Measurements from ENCODE around the gene PLCB1.

The PLCB1 gene

DNA sequence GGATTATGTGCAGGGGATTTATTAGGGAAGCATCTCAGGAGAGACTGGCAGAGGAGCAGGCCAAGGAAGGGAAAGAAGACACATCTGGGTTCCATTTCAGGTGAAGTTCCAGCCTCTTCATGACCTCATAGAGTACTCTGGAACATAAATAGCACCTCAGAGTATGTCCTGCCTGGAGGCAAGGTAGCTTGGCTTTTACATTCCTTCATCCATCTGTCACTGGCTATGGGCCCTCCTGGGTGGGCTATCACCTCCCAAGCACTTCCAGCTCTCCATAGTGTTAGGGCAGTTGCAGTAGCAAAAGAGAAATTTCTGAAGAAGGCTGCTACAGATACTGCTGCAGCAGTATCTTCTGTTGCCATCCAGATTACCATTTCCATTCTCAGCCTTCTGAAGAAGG, 116.0 kb downstream of the PLCB1 start:
- no peak for FAIRE-seq

DNA sequence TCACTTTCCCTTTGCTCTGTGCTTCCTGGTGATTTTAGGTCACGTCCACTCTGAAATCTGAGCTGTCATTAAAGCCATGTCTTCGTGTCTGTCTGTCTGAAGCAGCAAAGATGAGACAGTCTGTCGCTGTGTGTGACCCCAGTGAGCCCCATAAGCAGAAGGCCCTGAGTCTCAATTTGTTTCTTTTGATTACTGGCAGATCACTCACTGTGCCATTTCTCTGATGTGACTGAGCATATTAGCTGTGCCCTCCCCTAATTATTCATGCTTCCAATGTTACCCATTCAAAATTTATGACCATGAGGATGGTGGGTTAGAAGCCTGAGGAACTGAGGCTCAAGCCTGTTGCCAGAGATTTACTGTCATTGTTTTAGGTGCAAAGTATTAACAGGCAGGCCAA, 117.6 kb downstream of the PLCB1 start:
- FAIRE-seq, result no peak

DNA sequence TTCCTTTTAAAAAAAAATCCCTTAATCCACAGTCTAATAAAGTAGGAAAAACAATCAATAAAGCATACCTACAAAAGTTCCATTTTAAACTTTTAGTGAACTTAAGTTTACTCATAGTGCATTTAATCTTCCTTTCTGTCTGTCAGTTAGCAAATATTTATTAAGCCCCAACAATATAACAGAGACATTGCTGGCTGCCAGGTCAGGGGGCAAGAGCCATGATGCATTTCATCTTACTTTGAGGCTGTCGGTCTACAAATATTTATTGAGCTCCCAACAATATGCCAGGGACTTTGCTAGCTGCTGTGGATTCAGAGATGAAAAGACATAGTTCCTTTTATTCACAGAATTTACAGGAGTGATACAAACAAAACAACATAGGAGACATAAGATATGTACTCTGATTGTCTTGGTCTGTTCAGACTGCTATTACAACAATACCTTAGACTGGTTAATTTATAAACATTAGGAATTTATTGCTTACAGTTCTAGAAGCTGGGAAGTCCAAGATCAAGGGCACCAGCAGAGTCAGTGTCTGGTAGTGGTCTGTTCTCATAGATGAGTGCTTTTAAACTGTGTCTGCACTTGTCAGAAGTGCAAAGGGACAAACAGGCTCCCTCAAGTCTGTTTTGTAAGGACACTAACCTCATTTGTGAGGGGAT, 118.6 kb downstream of the PLCB1 start:
- FAIRE-seq, result no peak

DNA sequence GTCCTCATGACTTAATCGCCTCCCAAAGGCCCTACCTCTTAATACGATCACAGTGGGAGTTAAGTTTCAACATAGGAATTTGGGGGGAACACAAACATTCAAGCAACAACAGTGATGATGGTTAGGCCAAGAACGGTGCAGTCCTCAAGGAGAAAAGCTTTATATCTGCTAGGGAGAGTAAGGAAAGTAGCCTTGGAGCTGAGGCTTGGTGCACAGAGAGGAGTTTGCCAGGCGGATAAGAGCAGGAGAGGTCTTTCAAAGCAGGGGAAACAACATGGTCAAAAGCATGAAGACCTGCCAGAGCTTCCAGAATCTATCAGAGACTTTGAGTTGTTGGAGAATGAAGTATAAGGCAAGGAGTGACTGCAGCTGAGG, 119.1 kb downstream of the PLCB1 start:
- FAIRE-seq, result no peak

DNA sequence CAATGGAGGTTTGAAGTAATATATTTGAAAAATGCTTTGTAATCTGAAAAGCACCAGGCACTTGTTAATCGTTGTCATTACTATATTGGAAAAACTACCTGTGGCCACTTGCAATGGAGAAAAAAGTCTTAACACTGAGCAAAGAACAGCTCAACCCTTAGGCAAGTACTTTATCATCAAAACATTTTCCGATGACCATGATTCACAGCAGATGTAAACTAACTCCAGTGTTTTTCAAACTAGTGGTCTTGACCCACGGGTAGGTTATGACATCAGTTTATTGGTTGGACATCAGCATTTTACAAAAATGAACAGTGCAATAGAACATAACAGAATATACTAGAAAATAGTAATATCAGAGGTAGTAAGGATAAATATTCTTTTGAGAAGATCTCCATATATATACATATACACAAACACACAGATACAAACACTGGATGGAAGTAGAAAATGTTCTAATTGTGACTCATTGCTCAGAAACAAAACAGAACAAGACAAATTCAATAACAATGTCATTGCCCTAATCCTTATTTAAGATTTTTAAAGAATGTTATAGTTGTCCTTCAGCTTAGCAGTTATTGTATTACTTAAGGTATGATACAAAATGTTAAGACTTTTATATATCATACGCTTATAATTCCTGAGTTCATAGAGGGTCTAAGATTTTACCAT, 123.0 kb downstream of the PLCB1 start:
- no peak for FAIRE-seq

DNA sequence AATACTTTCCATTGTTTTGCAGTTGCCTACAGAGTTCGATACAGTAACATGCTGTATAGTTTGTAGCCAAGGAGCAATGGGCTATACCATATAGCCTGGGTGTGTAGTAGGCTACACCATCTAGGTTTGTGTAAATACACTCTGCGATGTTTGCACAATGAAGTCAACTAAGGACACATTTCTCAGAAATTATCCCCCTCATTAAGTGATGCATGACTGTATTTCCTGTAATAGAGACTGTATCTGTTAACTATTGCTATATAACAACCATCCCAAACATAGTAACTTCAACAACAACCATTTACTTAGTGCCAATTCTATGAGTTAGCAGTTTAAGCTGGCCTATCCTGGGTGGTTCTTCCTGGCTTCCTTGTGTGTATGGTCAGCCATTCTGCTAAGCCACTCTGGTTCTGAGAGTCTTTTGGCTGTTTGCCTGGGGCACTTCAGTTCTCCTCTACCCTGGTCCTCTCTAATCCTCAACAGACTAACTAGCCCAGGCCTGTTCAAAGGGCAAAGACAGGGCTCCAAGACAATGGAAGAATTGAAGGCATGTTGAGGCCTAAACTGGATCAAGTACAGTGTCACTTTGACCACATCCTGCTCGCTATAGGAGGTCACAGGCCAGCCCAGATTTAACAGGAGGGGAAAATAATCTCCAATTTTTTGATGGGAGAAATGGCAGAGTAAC, 124.0 kb downstream of the PLCB1 start:
- FAIRE-seq, result no peak

DNA sequence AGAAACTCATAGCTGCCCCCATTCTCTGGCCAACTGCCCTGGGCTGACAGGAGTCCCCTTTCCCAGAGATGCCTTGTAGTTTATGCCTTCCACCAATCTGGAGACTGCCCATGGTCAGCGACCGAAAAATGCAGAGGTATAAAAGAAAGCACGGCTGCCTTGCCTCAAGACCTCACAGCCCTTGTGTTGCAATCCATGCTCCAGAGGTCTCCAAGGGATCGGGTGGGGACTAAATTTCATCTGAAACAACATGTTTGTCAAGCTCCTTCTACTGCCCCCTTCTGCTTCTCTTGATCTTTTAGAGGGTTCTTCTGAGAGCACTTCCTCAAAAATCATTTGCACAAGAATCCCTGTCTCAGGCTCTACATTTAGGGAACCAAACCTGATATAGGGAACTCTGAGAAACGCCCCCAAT, 128.8 kb downstream of the PLCB1 start:
- no peak for FAIRE-seq

DNA sequence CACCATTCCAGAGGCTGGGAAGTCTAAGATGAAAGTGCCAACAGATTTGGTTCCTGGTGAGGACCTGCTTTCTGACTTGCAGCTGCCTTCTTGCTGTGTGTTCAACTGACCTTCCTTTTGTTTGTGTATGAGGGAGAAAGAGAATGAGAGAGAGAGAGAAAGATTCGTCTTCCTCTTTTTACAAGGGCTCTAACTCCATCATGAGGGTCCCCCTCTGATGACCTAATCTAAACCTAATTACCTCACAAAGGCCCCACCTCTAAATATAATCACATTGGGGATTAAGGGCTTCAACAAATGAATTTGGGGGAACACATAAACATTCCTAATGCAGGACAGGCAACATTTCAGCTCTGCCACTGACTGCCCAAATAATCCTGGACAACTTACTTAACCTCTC, 130.7 kb downstream of the PLCB1 start:
- no peak for FAIRE-seq

DNA sequence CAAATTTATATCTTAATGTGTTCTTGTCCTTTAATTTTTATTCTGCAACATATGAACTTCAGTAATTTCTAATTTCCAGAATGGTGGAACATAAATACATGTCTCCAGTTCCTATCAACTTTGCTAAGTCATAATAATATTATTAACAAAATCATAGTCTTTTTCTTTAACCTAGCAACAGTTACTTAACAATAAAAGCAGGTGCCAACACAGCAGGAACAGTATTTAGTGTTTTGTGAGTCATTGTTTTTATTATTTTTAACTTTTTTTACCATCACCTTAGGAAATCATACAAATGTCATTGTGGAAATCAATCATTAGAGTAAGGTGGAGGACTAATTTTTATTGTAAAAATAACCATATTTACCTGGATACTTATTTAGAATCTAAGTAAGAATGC, 133.5 kb downstream of the PLCB1 start:
- FAIRE-seq, result no peak

DNA sequence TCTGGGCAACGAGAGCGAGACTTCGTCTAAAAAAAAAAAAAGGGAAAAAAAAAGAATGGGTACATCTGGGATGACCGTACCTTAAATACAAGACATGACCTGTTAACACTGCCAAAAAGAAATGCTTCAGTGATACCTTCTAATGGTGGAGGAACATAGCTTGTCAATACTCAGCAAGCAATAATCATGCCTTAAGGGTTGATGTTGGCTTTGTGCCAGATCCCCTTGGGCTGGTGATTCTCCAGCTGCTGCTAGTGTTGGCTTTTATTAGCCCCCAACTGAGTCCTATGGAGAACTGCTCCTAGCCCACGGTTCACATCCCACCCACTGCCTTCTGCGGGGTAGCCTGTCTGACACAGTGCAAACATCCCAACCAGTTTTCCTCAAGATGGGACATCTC, 134.9 kb downstream of the PLCB1 start:
- FAIRE-seq, result no peak

DNA sequence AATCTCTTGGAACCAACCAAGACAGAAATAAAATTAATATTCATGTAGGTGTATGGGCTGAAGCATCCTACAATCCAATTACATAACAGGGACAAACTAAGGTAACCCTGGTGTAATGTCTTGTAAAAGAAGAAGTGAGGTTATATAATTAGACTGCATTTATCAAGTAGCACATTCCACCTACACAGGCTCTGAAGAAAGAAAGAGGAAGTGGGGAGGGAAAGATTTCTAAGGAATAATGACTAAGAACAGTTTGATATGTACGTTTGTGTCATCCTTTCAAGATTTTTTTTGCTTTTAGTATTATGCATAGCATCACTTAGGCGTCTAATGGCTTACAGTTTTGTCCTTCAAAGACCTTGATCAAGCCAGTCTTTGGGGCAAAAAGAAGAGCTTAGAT, 139.7 kb downstream of the PLCB1 start:
- FAIRE-seq, result peak; percentile 38

DNA sequence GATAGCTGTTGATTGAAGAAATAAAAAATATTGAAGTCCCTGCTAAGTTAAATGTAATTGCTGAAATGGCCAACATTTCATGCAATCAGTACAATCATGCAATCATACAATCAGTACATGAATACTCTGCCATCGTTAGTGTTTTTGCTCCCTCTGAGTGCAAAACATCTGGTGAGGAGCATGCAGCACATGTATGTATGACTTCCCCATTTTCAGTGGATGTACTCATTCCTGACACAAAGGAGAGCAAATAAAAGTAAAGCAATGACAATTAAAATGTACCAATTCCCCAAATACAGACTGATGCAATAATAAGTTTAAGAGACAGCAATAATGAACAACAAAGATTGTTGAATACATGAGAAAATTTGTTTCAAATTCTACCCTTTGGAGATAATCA, 140.7 kb downstream of the PLCB1 start:
- FAIRE-seq, result no peak

DNA sequence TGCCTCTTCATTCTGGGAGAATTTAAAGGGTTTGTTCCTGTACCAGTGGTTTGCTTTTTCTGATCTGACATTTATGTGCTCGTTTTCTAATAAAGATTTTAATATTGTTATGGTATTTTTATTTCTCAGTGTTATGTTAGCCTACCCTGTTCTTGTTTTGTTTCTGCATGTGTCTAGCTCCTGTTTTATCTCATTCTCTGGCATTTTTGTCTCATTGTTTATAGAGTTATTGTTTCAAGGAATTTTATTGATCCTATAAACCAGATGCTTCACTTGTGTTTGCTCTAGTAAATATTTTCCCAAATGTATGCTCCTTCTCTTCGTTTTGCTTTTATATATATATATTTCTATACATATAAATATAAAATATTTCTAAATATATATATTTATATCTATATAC, 152.8 kb downstream of the PLCB1 start:
- no peak for FAIRE-seq

DNA sequence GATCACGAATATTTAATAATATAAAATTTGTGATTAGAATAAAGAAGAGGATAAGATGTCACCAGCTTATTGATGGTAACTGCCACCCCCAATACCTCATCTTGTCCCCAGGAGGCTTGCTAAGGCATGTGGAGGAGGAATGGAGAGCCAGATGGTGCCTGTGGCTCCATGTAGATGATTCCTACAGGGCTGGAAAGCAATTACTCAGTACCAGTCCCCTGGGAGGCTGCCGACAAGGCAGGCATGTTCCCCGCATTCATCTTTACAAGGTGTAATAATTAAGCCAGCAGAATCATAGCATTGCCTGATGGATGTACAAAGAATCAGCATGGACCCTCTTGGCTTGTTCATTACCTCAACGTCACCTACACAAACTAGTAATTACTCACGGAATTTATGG, 155.3 kb downstream of the PLCB1 start:
- no peak for FAIRE-seq

DNA sequence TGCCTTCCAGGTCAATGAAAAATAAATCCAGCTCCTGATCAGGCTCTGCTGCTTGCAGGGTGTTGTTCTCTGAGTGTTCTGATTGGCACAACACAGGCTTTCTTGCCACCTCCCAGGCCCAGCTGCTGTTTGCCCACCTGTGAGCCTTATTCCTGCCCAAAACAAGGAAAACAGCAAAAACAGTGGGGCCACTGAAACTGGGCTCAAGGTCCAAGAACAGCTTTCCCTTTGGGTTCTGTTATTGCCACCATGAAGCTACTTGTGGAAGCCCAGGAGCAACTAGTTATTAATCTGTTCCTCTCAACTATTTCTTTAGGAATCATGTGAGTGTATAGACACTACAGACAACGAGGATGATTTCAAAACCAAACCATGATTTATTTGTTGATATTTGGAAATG, 159.1 kb downstream of the PLCB1 start:
- no peak for FAIRE-seq

DNA sequence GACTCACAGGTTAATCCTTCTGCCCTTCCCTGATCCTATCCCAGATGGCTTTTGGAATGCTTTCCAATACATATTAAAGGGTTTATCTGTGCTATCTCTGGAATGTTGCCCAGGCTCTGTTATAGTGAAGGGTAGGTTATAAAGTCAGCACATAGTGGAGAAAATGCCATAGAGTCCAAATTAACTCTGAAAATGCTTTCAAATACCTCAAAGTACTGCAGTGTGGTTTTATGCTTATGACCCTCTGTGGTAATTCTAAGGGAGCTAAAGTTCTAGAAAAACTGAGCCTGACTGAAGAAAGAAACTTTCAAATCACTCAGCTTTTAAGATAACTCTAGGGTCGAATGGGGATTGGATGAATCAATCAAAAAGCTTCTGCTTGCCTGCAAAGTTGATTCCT, 159.8 kb downstream of the PLCB1 start:
- no peak for FAIRE-seq

DNA sequence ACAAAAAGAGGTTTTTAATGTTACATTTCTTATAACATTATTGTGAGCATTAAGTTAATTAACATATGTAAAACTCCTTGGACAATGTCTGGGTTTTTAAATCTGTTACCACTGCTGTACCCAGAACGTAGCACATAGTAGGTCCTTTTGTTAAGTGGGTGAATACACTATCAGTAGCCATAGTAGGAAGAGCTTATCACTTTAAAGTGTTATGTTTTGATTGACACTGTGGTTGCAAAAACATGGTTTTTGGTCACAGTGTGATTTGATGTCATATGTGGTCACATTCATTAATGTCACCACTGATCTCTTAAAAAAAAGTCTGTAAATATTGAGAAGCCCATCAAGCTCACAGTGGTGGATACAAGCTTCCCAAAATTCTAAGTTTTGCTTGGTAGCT, 160.7 kb downstream of the PLCB1 start:
- FAIRE-seq, result no peak

DNA sequence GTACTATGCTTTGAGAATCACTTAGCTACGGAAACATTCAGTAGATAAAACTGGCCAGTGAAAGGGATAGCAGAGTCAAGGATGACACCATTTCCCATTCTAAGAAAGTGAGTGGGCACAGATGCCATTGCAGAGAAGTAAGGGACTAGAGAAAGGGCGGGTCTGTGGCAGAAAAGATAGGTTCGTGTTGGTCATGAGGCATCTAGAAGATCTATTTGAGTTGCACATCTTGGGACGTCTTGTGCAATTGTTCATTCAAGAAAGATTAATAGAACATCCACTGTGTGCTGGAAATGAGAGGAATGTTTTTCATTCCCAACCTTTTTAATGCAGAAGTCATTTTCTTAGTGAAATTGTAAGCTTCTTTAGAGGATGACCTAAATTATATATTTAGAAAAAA, 161.7 kb downstream of the PLCB1 start:
- FAIRE-seq, result no peak

DNA sequence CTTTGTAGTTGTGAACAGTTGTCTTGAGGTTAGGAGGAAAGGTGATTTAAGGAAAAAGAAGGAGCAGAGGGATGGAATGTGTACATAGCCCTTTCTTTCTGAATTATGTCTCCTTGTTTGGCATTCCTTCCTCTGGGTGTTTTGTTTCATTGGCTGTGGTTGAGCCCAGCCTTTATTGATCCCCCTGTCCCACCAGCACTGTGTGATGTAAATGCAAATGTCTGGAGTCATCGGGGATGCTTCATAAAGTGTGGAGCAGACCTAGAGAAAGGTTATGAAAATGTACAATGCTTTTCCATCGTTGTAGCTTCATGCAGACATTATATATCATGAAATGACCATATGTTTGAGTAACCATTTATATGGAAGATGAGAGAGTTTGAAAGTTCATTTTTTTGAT, 164.5 kb downstream of the PLCB1 start:
- no peak for FAIRE-seq

DNA sequence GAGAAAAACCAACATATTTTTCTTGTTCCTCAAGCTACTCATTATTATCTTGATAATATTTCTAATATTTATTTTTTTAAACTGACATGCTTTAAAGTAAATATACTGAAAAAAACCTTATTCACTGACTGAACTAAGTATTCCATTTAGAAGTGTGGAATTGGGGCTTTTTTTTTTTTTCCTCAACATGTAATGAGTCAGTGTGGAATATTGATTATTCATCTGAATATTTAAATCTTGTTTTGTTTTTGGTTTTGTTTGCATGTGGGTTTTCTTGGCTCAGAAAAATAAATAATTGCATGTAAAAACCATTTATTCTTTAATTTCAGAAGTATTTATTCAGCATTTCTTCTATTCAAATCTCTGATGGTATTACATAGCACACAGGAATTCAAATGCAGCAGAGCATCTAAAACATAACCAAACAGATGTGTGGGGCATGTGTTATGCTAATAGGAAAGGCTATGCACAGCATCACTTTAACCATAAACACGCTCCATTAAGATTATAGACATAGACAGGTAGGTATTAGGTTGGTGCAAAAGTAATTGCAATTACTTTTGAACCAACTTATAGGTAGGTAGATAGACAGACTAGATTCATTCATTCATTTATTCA, 166.5 kb downstream of the PLCB1 start:
- FAIRE-seq, result peak; percentile 36

DNA sequence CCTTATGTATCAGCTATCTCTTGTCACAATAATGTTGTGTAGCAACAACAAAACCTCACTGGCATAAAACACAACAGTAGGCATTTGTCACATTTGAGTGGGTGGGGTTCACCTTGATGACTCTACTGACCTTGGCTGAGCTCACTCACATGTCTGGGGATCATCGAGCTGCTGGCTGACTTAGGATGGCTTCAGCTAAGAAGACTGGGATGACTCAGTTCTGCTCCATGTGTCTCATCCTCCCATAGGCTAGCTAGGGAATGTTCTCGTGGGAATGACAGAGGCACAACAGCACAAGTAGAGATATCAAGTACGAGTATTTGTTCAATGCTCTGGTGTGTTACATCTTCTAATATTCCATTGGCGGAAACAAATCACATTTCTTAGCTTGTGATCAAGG, 167.9 kb downstream of the PLCB1 start:
- no peak for FAIRE-seq

DNA sequence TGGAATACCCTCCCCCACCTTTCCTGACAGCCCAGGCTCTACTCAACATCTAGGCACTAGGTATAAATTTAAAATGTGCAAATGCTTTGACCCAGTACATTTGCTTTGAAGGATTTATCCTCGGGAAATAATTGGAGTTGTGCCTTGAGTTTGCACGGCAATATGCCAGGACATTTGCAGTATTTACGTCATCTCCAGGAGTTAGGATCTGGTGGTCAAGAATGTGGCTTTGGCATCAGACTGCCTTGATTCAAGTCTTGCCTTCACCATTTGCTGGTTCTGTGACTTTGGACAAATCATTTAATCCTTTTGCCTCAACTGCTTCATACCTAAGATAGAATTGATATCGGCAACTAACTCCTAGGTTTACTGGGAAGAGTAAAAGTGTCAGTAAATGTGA, 169.6 kb downstream of the PLCB1 start:
- no peak for FAIRE-seq

DNA sequence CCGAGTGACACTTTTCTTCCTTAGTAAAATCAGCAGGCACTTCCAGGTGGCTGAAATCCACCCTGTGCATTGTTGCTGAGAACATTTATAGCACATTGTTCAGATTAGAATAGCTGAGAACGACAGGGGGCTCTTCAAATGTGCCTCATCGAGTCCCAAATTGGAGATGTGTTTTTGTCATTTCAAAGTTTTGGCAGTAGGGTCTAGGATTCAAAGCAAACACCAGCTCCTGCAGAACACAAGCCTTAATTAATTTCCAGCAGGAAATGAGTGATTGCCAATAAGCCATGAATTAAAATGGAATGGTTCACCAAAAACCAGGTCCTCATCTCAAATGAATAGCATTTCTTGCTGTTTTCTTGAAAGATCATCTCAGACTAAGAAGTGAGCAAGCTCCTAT, 171.6 kb downstream of the PLCB1 start:
- FAIRE-seq, result no peak
